ENCODE measurements around the gene PLXNA4.

DNA sequence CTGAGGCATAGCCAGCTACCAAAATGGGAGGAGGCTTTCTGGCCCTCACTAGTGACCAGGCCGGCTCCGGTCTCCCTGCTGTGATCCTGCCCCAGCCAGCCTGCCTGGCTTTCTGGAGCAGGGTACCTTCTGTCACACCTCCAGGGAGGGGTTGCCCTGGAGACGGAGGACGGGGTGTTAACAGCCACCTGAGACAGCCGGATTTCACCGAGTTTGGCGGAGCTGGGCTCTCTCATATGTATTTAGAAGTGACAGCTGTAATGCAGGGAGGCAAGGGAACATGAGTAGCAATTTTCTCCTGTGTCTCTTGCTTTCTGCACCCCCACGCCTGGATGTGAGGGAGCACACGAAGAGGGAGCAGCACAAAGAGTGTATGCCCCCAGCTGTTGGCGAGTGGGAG is 473.3 kb downstream of the PLXNA4 start:
- TF ChIP-seq, protein P1, sequence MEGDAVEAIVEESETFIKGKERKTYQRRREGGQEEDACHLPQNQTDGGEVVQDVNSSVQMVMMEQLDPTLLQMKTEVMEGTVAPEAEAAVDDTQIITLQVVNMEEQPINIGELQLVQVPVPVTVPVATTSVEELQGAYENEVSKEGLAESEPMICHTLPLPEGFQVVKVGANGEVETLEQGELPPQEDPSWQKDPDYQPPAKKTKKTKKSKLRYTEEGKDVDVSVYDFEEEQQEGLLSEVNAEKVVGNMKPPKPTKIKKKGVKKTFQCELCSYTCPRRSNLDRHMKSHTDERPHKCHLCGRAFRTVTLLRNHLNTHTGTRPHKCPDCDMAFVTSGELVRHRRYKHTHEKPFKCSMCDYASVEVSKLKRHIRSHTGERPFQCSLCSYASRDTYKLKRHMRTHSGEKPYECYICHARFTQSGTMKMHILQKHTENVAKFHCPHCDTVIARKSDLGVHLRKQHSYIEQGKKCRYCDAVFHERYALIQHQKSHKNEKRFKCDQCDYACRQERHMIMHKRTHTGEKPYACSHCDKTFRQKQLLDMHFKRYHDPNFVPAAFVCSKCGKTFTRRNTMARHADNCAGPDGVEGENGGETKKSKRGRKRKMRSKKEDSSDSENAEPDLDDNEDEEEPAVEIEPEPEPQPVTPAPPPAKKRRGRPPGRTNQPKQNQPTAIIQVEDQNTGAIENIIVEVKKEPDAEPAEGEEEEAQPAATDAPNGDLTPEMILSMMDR (IDR thresholded peaks at IDR 0.05), result no peak
- TF ChIP-seq POLR2A (IDR thresholded peaks at IDR 0.05), result no peak
- TF ChIP-seq POLR2AphosphoS5 (IDR thresholded peaks at IDR 0.05), result no peak
